ENCODE measurements around the gene PML.
"Not testable (repeated sequence)": the region's sequence is repeated elsewhere in the genome, so short reads cannot be mapped to it uniquely, and the experiment has no call there.

PML gene

DNA sequence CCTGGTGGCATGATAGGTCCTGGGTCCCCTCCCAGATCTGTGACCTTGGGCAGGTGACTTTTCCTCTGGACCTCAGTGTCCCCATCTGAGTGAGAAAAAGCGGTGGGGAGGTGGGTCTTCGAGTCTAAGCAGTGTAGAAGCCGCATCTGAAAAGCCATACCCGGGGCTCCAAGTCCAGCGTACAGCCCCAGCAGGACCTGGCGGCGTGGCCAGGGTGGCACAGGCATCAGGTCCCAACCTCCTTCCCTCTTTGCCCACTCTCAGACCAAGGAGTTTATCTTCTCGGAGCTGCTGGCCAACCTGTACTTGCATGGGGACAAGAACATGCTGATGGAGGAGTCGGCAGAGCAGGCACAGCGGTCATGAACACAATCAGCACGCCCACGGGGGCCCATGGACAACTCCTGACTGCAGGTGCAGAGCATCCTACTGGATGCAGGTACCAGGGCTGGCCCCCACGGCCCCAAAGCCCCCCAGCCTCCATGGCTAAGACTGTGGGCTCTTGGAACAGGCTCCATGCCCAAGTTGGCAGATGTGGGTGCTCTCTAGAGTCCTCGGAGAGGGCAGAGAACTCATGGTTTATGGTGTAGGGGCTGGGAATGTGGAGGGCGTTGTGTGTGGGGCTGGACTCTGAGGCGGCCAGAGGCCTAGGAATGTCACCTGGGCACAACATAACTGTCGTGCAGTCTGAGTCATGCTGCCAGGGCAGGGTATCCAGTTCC lies 69.1 kb downstream of the PML start:
- DNase-seq = not testable (repeated sequence)

DNA sequence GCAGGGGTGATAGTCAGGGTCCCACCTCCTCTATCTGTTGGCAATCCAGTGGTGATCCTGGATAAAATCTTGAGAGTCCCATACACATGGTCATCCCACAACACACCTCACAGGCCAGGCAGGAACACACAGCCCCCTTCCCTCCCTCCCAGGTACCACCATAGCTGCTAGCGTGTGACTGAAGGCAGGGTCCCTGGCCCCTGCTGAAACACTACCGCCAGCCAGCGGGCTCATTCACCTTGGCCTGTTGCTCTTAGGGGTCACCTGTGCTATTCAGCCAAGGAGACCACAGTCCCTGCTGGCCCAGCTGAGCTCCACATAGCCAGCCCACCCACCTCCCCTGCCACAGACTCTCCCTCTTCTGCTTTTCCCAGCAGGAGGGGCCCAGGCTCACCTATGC lies 69.7 kb downstream of the PML start:
- not testable (repeated sequence) for DNase-seq

DNA sequence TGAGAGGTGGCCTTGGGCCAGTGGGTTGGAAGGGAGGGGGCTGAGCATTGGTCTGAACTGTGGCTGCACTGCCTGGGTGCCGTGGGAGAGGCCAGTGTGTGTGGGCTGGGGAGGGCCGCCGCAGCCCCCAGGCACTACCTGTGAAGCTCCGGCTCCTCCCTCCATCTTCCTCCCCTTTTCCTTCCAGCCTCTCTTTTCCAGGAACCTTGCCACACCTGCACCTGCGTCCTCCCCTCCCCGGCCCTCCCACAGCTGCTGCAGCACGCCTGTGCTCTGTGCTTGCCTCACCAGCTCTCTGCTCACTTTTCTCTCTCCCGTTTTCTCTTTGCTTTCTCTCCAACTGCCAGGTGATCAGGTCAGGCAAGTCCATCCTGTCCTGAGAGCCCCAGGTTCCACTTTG lies 70.3 kb downstream of the PML start:
- DNase-seq = not testable (repeated sequence)

DNA sequence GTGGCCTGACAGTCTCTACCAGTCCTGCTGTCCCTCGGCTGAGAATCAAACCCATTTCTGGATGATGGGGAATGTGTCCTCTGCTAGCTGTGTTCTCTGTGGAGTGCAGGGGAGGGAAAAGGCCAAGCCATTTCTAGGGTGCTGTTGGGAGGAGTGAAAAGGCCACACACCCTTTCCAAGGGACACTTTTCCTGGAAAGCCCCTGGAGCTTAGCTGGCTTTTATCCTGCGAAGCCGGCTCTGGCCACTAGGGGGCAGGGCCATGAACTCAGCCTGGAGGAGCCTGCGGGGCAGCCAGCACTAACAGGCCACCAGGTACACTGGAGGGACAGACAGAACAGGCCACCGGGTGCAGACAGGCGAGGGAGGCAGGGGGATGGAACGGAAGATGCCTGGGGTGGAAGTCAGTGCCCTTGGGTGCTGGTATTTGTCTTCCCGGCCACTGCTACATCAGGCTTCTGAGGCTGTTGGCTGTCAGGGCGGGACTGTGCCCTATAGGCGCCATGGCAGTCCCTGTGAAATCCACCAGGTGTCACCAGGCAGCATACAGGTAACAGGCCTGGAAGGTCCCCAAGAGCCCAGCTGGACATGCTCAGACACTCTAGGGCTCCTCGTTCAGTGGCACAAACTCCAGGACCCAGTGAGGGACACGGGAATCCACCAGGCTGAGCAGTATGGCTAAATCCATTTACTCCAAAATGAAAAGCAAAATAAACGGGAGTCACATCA lies 71.3 kb downstream of the PML start:
- not testable (repeated sequence) for DNase-seq

DNA sequence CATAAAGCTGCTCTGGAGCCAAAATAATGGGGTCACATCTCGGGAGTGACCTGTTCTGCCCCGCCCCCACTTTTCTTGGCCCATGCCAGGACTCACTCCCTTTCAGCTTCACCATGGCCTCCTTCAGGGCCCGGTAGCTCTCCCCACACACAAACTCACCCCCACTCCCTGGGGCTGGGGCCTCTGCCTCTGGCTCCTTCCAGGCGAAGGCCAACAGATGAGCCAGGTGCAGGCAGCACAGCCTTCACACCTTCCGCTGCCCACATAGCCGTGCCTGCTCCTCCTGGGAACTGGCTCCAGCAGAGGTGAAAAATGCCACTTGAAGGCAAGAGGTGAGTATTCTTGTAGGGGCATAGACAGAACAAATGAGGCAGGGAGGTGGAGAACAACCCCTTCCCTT lies 77.1 kb downstream of the PML start:
- DNase-seq = not testable (repeated sequence)

DNA sequence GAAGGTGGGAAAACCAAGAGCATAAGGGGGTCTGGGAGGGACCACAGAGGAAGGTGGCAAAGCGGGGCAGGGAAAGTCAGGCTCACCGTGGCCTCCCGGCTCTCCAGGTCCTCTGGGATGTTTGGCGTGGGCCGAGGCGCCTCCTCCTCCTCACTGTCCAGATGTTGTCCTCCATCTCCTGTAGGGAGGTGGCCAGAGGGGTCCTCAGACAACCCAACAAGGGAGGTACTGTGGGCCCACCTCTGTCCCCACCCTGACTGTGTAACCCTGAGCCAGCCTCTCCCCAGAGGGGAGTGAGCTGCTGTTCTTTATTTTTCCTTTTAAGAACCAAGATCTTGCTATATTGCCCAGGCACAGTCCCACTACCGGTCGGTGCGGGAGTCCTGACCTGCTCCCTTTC lies 77.6 kb downstream of the PML start:
- DNase-seq = not testable (repeated sequence)

DNA sequence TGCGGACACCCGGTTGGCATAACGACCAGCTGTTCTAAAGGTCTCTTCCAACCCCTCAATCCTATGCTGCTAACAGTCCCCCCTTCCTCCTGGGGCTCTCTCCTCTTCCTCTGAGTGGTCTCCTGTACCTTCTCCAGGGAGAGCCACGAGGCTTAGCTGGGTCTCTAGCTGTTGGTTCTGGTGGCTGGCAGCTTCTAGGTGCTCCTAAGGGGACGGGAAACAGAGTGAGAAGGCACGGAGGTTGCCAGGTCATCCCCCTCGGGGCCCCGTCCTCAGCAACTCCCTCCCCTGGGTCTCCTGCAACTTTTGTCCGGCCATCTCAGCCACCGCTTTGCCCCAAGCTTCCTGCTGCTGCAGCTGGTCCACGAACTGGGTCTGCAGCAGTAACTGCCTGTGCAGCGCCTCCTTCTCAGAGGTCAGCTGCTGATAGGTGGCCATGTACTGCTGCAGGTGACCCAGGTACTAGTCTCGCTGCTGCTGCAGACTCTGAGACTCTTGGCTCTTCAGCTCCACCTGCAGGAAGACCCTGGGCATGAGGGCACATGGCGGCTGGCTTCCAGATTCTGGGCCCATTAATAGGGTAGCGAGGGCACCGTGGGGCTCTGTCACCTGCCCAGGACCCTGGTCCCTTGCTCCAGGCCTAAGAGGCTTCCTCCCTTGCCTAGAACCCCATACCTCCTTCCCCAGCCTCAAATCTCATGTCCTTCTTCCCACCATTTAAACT lies 78.3 kb downstream of the PML start:
- DNase-seq = not testable (repeated sequence)

DNA sequence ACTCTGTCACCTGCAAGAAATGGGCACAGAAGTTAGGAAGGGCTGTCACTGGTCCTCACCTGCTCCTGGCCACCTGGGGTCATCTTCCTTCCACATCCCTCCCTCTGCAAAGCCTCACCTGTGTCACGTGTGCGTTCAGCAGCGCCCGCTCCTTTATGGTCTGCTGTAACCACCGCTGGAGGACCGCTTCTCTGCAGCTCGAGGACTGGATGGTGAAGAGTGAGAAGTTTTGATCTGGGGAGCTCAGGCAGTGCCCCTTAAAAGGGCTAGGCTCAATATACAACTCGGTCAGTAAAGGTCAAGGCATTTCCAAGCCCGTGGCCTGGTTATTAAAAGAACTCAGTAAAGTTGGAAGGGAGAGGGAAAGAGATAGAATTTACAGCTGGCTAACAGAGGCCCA lies 81.3 kb downstream of the PML start:
- DNase-seq = not testable (repeated sequence)

DNA sequence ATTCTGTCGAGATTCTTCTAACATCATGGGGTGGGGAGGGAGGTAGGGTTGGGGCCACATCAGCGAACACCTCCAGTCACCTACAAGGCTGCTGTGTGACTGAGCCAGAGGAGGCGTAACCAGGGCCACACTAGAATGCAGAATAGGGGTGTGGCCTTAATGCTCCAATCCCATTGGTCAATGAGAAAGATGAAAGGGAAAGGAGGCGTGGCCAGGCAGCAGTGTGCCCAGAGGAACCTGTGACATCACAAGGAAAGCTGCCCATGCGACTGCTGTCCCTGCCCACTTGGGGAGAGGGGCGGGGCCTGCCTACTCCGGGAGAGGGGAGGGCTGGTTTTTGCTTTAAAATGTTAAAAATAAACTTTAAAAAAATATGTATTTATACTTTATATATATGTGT lies 87.9 kb downstream of the PML start, which contains the start of gene GOLGA6A:
TSS of gene GOLGA6A (minus strand) at position 101 of the 400 bp plus-strand sequence. CDS start at position 60, 41 bp downstream.
- not testable (repeated sequence) for DNase-seq

DNA sequence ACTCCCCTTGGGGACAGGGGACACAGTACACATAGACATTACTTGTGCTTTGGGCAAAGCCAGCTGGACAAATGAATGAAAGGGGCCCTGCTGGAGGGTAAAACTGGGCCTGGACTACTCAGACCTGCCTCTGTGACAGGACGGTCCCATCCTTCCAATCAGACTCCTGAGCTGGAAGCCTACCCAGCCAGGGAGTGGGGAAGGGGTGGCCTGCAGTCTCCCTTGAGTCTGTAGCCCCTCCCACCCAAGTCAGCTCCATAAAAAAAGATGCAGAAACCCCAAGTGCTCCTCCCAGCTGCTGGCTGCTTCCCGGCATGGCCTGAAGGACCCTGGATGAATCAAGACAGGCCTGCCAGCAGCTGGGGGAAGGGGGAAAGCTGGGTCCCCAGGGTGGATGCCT lies 100.1 kb downstream of the PML start:
- not testable (repeated sequence) for DNase-seq

DNA sequence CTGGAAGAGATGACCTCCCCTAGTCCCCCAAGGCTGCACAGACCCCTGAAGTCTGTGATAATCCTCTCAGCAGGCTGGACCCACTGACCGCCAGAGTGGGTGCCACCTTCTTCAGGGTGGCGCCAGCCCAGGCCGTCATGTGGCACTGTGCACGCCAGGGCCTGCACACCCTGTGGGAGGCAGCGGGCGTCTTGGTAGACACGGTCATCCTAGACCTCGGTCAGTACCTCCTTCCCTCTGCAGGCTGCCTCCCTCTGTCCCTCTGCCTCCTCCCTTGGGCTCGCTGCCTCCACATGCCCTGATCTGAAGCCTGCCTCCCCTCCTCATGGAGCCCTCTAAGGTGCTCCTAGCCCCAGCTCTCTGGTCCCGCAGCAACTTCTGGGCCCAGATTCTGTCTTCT lies 101.1 kb downstream of the PML start:
- not testable (repeated sequence) for DNase-seq

DNA sequence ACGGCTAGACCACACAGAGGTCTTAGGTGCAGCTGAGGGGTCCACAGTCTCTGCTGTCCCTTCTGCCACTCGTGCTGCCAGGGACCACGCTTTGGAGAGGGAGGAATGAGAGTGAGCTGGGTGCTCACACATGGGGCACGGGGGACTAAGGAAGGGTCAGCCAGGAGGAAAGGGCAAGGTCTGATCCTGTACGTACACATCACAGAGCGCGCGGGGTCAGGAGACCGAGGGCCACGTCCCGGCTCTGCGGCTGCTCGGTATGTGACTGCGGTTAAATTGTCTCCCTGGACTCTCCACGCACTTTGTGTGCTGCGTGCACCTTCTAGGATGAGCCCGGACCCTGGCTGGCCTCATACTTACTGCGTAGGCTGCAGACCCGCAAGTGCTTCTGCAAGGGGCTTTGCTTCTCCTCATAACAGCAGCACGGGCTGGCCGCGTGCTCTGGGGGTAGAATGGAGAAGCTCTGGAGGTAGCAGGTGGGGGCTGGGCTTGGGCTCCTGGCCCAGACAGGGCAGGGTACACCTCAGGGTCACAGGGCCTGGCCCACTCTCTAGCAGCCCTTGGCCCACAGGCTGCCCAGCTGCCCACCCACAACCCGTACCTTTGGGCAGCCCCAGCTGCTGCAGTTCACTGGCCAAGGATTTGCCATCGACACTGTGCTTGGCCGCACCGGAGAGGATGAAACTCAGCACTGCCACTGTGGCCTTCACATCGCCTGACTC lies 102.4 kb downstream of the PML start:
- not testable (repeated sequence) for DNase-seq
